ENCODE data around the gene ZC3H10.

Gene ZC3H10

DNA sequence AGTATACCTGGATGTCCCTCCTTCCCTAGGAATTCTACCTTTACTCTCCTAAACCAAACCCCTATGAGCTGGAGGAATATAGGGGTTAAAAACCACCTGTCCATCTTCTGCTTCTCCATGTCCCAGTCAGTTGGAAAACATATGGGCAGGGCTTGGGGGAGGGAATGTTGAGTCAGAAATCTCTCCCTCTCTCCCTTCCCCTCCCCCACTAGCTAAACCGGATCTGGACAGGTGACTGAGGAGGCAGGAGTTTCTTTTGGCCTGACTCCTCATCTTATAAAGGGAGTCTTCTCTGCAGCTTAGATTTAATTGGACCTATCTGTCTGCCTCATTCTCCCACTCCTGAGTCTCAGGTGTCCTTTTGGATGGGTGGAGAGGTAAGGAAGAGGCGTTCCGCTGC is 32.0 kb upstream of the ZC3H10 start:
- H3K4me3 ChIP-seq (ENCODE audit: low read length), result no peak overlapping the region
- no peak for TF ChIP-seq ZNF274 (IDR thresholded peaks at IDR 0.05; ENCODE audit: low read depth, low read length)

DNA sequence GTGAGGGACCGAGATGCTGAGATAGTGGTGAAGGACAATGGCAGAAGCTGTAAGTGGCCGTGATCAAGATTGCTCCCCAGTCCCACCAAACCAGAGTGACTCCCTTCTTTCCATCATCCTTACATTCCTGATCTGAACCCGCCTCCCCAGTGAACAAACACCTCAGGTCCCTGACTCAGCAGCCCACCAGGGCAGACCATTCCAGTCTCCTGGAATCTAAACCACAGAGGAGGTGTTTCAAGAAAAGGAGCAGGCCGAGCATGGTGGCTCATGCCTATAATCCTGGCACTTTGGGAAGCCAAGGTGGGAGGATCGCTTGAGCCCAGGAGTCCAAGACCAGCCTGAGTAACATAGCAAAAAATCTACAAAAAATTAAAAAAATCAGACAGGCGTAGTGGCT is 31.5 kb upstream of the ZC3H10 start:
- no peak overlapping the region for H3K4me3 ChIP-seq (ENCODE audit: low read length)
- no peak for TF ChIP-seq ZNF274 (IDR thresholded peaks at IDR 0.05; ENCODE audit: low read depth, low read length)

GRCh38 chr12:56087220-56087619 is 30.8 kb upstream of the ZC3H10 start:
- no peak for TF ChIP-seq ZNF274 (IDR thresholded peaks at IDR 0.05; ENCODE audit: low read depth, low read length)
- H3K4me3 ChIP-seq (ENCODE audit: low read length), result no peak overlapping the region

DNA sequence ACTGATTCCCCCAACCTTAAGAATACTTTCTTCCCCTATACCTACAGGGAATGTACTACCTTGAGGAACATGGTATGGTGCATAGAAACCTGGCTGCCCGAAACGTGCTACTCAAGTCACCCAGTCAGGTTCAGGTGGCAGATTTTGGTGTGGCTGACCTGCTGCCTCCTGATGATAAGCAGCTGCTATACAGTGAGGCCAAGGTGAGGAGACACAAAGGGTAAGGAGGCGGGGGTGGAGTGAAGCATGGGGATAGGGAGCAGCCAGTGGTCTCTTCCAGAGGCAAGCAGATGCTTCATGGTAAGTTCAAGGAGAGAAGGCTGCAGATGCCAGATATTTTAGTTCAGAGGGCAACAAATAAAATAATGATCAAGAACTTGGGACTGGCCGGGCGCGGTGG is 20.3 kb upstream of the ZC3H10 start:
- no peak for TF ChIP-seq ZNF274 (IDR thresholded peaks at IDR 0.05; ENCODE audit: low read depth, low read length)
- no peak overlapping the region for H3K4me3 ChIP-seq (ENCODE audit: low read length)

- H3K4me3 ChIP-seq (ENCODE audit: low read length), result no peak overlapping the region
- TF ChIP-seq ZNF274 (IDR thresholded peaks at IDR 0.05; ENCODE audit: low read depth, low read length), result no peak
Observed at GRCh38 chr12:56098592-56098991, 19.5 kb upstream of the ZC3H10 start.

GRCh38 chr12:56099787-56100186 is 18.3 kb upstream of the ZC3H10 start:
- TF ChIP-seq ZNF274 (IDR thresholded peaks at IDR 0.05; ENCODE audit: low read depth, low read length), result no peak

DNA sequence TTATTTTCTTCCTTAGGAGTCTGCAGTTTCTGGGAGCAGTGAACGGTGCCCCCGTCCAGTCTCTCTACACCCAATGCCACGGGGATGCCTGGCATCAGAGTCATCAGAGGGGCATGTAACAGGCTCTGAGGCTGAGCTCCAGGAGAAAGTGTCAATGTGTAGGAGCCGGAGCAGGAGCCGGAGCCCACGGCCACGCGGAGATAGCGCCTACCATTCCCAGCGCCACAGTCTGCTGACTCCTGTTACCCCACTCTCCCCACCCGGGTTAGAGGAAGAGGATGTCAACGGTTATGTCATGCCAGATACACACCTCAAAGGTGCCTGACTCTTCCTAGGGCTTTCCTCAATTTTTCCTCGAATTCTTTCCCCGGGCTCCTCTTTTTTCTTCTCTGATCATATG is 17.0 kb upstream of the ZC3H10 start:
- TF ChIP-seq ZNF274 (IDR thresholded peaks at IDR 0.05; ENCODE audit: low read depth, low read length), result no peak

More at GRCh38 chr12:56099787-56100186, 18.3 kb upstream of the ZC3H10 start:
- no peak overlapping the region for H3K4me3 ChIP-seq (ENCODE audit: low read length)

DNA sequence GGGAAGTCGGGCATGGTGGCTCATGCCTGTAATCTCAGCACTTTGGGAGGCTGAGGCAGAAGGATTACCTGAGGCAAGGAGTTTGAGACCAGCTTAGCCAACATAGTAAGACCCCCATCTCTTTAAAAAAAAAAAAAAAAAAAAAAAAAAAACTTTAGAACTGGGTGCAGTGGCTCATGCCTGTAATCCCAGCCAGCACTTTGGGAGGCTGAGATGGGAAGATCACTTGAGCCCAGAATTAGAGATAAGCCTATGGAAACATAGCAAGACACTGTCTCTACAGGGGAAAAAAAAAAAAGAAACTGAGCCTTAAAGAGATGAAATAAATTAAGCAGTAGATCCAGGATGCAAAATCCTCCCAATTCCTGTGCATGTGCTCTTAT is 15.4 kb upstream of the ZC3H10 start:
- H3K4me3 ChIP-seq (ENCODE audit: low read length), result no peak overlapping the region
- no peak for TF ChIP-seq ZNF274 (IDR thresholded peaks at IDR 0.05; ENCODE audit: low read depth, low read length)

More for the DNA sequence above, 17.0 kb upstream of the ZC3H10 start:
- no peak overlapping the region for H3K4me3 ChIP-seq (ENCODE audit: low read length)

GRCh38 chr12:56103066-56103711 is 14.9 kb upstream of the ZC3H10 start:
- H3K4me3 ChIP-seq (ENCODE audit: low read length), result no peak overlapping the region; the same call in 1 of the 2 replicates
- TF ChIP-seq ZNF274 (IDR thresholded peaks at IDR 0.05; ENCODE audit: low read depth, low read length), result no peak

DNA sequence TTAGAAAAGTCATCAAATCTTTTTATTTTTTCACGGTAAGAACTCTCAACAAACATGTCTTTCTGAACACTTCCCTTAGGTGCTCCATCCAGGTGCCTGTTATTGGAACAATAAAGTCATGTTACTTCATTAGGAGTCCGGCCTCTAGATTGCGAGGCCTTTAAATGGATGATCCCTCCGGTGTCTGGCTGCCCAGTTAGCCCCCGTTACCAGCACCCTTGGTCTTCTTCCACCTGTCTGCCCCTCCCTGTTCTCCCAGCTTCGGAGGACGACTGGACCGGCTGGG is 14.3 kb upstream of the ZC3H10 start:
- TF ChIP-seq ZNF274 (IDR thresholded peaks at IDR 0.05; ENCODE audit: low read depth, low read length), result no peak
- H3K4me3 ChIP-seq (ENCODE audit: low read length), result peak overlapping the region; percentile 73

DNA sequence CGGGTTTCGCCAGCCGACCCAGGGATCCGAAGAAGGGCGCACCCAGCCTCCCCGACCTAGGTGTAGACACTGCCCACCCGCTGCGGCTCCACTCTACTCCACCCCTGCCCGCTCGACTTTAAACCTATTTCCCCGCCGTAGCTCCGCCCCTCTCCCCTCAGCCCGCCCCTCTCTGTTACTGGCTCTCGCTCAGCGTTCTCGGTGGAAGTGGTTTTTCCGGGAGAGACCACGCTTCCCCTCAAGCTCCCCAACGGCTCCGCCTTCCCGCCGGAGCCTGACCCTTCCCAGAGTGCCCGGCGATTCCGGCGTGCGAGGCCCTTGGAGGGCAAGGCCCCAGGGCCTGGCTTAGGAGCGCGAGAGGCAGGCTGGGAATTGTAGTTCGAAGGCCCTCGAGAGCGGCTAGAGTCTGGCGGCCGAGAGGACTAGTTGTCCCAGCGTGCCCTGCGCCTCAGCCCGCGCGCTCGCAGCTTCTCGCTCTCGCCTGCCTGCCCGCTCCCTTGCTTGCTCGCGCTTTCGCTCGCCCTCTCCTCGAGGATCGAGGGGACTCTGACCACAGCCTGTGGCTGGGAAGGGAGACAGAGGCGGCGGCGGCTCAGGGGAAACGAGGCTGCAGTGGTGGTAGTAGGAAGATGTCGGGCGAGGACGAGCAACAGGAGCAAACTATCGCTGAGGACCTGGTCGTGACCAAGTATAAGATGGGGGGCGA is 13.8 kb upstream of the ZC3H10 start, which contains the start of gene PA2G4:
Gene PA2G4 (plus strand): TSS at position 451 of the 706 bp plus-strand sequence. CDS start 179 bp downstream, at position 630.
- no peak for TF ChIP-seq ZNF274 (IDR thresholded peaks at IDR 0.05; ENCODE audit: low read depth, low read length)
- peak within 1 kb of the TSS; percentile 81 for H3K4me3 ChIP-seq (ENCODE audit: low read length)

GRCh38 chr12:56104815-56105608 is 13.1 kb upstream of the ZC3H10 start:
- TF ChIP-seq ZNF274 (IDR thresholded peaks at IDR 0.05; ENCODE audit: low read depth, low read length), result no peak

DNA sequence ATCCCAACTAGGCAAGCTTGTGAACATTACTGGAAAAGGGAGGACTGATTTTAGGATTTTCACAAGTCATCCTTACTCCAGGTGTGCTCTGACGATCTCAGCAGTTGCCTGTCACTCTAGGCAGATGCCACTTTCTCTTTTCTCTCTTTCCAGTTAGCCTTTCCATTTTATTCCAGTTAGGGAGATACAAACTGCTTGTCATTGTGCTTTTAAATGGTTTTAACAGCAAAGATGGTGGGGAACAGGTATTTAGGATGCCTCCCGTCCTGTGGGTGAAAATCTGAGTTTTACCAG is 12.5 kb upstream of the ZC3H10 start:
- no peak for TF ChIP-seq ZNF274 (IDR thresholded peaks at IDR 0.05; ENCODE audit: low read depth, low read length)
- H3K4me3 ChIP-seq (ENCODE audit: low read length), result peak overlapping the region; percentile 81

More at GRCh38 chr12:56104815-56105608, 13.1 kb upstream of the ZC3H10 start:
- H3K4me3 ChIP-seq (ENCODE audit: low read length), result peak overlapping the region; percentile 81

DNA sequence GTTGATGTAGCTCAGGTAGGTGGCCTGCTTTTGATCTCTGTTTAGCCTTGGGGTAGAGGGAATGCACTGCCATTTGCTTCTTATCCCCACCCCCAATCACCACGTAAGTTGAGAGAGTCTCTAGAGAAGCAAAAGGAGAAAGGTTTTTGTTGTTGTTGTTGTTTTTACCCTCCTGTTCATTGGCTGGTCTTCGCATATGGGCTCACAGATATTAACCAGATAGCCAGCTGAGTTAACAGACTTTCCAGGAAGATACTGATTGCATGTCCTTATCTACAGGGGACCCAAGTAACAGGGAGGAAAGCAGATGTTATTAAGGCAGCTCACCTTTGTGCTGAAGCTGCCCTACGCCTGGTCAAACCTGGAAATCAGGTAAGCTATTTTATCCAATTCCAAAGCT is 10.8 kb upstream of the ZC3H10 start:
- TF ChIP-seq ZNF274 (IDR thresholded peaks at IDR 0.05; ENCODE audit: low read depth, low read length), result no peak
- H3K4me3 ChIP-seq (ENCODE audit: low read length), result no peak overlapping the region

- H3K4me3 ChIP-seq (ENCODE audit: low read length), result no peak overlapping the region
- no peak for TF ChIP-seq ZNF274 (IDR thresholded peaks at IDR 0.05; ENCODE audit: low read depth, low read length)
Observed at GRCh38 chr12:56110571-56110970, 7.5 kb upstream of the ZC3H10 start.
